GM12864 (cell line): ENCODE results near the gene TEX38.
A peak's percentile ranks its signal among the peaks of the same experiment; 100 is the strongest.

Source experiments
- DNase-seq: peaks from one replicate; pipeline ENCODE4 v3.0.0-alpha.2; 2011; ENCODE audit warnings: low read depth
- H3K4me3 ChIP-seq: 2 replicates; pipeline ENCODE4 v1.5.1; 2011; ENCODE audit warnings: mild to moderate bottlenecking, low read depth, low read length, control low read depth
- TF ChIP-seq, protein P1 (sequence below): IDR thresholded peaks from 2 replicates; pipeline ENCODE4 v1.5.1; 2011; ENCODE audit warnings: low read depth, mild to moderate bottlenecking, moderate library complexity, low read length, control low read depth, inconsistent platforms; ENCODE audit errors: missing control alignments

TEX38 gene

DNA sequence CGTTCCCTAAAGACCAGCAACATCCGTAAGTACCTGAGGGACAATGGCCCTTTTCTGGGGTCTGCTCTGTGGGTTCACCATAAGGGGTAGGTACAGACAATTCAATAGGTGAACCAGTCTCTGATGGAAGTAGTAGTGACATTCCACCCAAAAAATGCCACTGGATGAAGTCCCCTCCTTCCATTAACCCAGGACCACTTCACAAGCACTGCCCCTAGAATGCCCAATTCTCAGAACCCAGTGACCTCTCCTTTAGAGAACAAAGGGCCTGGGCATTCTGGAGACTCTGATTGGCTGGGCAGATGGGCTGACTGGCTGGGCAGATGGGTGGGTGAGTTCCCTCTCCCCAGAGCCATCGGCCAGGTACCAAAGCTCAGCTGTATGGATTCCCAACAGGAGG is at the start of gene TEX38:
TSS of gene TEX38 (plus strand) at position 301 of the 400 bp plus-strand sequence. CDS start at position 382, 81 bp downstream.
- no peak within 1 kb of the TSS for H3K4me3 ChIP-seq
- no peak for DNase-seq
- TF ChIP-seq, protein P1, sequence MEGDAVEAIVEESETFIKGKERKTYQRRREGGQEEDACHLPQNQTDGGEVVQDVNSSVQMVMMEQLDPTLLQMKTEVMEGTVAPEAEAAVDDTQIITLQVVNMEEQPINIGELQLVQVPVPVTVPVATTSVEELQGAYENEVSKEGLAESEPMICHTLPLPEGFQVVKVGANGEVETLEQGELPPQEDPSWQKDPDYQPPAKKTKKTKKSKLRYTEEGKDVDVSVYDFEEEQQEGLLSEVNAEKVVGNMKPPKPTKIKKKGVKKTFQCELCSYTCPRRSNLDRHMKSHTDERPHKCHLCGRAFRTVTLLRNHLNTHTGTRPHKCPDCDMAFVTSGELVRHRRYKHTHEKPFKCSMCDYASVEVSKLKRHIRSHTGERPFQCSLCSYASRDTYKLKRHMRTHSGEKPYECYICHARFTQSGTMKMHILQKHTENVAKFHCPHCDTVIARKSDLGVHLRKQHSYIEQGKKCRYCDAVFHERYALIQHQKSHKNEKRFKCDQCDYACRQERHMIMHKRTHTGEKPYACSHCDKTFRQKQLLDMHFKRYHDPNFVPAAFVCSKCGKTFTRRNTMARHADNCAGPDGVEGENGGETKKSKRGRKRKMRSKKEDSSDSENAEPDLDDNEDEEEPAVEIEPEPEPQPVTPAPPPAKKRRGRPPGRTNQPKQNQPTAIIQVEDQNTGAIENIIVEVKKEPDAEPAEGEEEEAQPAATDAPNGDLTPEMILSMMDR: no peak

DNA sequence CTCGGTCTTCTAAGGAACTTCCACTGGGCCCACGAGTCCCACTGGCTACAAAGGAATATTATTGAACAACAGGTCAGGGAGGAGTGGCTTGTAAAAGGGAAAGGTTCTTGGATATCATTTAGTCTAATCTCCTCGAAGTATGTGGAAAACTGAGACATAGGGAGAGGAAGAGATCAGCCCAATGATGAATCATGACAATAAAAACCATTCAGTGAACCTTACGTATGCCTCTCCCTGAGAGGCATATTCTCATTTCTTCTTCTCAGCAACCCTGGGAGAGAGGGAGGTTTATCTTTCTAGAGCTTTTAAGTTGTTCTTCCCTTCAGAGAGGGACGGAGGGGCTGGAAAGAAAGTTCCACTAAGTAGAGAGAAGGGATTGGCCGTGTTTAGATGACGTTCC is 49.7 kb upstream of the TEX38 start:
- no peak overlapping the region for H3K4me3 ChIP-seq
- TF ChIP-seq, protein P1: no peak
- DNase-seq: no peak

DNA sequence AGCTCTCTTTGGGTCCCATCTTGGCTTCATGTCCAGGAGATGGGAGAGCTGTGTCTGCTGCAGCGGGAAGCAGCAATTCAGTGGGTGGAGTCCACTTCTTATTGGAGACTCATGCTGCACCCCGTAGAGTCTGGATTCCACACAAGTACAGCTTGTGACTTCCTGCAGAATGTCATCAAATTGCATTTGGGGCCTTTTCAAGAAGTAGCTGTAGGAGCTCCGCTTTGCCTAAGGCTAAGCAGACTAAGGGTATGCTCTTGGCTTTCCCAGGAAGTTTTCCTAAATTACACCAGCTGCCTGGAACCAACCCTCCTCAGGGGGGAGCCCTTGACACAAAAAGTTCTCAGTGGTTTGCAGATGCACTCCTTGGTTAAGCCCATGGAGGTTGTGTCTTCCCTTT is 49.3 kb upstream of the TEX38 start:
- H3K4me3 ChIP-seq: no peak overlapping the region
- TF ChIP-seq, protein P1: peak; percentile 54
- no peak for DNase-seq

DNA sequence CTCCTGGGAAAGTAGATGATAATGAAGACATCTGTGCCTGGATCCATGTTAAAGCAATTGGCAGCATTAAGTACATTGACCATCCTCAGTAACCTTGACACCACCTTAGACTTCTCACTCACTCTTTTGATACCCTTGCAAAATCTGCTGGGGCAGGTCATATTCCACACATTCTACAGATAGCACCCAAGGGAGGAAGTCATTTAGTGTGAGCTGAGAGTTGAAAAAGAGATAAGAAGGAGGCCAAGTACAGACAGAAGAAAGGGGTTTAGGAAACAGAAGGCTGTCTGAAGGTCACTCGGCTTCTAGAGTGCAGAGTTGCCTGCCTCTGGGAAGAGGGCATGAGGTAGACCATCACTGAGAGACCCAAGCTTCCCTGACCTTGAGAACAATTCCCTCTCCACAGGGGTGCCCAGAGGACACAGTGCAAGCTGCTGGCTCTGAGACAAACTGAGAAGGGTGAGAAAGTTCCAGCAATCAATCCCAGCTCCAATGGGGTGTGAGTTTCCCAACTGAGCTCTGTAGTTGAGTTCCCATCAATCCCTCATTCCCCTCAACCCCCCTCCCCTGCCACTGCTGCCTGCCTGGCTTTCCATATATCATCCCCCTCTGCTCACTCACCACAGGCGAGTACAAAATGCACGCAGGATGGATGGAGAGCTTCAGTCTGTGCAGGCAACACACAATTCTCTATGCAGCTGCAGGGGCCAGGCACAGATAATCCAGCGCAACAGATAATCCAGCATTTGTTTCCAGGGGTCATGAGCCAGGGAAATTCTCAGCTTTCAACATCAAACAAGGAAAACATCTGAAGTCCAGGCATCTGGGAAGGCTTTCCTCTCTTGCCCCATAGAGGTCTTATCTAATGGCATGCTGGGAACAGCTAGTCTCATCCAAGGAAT is 47.7 kb upstream of the TEX38 start:
- no peak for DNase-seq
- no peak overlapping the region for H3K4me3 ChIP-seq
- TF ChIP-seq, protein P1: no peak

DNA sequence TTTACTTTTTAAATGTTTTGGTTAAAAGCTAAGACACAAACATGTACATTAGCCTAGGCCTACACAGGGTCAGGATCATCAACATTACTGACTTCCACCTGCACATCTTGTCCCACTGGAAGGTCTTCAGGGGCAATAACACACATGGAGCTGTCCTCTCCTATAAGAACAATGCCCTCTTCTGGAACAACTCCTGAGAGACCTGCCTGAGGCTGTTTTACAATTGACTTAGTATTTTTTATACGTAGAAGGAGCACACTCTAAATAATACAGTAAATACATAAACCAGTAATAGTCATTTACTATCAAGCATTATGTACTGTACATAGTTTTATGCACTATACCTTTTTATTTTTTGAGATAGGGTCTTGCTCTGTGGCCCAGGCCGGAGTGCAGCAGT is 40.9 kb upstream of the TEX38 start:
- TF ChIP-seq, protein P1: no peak
- no peak for DNase-seq

DNA sequence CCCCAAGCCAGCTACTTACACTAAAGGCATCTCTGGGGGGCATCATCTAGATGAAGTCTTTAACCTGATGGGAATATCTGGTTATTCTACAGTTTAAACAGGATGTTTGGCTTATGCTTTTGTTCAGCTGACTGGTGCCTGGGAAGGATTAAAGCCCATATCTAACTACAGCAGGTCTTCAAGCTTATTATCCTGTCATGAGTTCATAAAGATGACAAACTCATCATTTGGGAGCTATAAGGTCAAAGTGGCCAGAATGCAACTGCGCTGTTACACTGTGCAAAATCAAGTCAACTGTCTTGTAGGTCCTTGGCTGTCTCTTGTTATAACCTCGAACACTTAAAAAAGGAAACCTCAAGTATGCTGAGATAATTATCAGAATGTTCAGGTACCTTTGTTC is 36.4 kb upstream of the TEX38 start:
- H3K4me3 ChIP-seq: no peak overlapping the region
- DNase-seq: no peak
- TF ChIP-seq, protein P1: no peak

More for the DNA sequence above, 40.9 kb upstream of the TEX38 start:
- H3K4me3 ChIP-seq: no peak overlapping the region

DNA sequence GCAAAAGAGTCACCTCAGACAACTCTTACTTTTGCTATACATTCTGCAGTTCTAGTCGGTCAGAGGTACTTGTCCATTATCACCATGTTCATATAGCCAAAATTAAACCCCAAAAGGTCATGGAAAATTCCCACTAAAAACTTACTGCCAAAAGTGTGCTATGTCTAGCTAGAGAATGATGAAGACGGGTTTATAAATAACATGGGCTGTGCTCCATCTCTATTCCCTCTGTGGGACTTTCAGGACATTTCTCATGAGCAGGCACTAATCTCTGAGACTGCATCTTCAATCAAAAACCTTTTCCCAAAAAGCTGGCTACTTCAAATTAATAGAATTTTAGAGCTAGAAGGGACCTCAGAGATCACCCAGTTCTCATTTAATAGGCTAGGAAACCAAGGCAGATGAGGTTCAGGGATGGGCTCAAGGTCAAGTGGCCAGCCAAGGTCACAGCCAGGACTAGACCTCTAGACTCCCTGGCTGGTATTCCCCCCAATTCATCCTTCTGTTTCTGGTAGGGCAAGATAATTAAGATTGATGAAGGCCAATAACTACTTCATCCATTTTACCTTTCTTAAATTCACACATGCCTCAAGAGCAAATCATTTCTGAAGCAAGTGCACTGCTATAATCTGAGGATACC is 34.1 kb upstream of the TEX38 start:
- H3K4me3 ChIP-seq: no peak overlapping the region
- TF ChIP-seq, protein P1: no peak
- no peak for DNase-seq
